Kidney (tissue), 14 donors: ENCODE results near the gene ZC3H10. TPM values are rescaled to one million over a fixed set of nuclear protein-coding genes. Genes with fewer than 3 reads are reported as not detected.
A peak's percentile ranks its signal among the peaks of the same experiment; 100 is the strongest.

ENCODE experiments used
- DNase-seq, 5 donors: peaks; one replicate each; pipeline ENCODE4 v3.0.0-alpha.2; 2013 to 2020
- FAIRE-seq: peaks from 2 replicates; lab custom pipeline; 2012; peaks lifted over from hg19 to GRCh38; lab: Jason Lieb, UNC
- H3K27ac ChIP-seq, 2 donors: one replicate each; pipeline ENCODE4 v1.7.0; 2013; ENCODE audit warnings: low read depth in 2 of 2, low read length in 2 of 2, inconsistent platforms in 1 of 2
- H3K27me3 ChIP-seq: one replicate; pipeline ENCODE4 v1.7.1; 2013; ENCODE audit warnings: low read length, inconsistent platforms; ENCODE audit not compliant: control insufficient read depth, insufficient read depth
- H3K36me3 ChIP-seq, 3 donors: one replicate each; pipeline versions ENCODE4 v1.7.0 to v1.7.1; 2013; ENCODE audit warnings: low read length in 3 of 3, control low read depth in 1 of 3, inconsistent platforms in 1 of 3; ENCODE audit not compliant: insufficient read depth in 3 of 3, control insufficient read depth in 2 of 3
- H3K4me1 ChIP-seq, 3 donors: one replicate each; pipeline versions ENCODE4 v1.7.0 to v1.7.1; 2013; ENCODE audit warnings: low read length in 3 of 3, inconsistent platforms in 1 of 3, low read depth in 1 of 3; ENCODE audit not compliant: control insufficient read depth in 2 of 3, insufficient read depth in 2 of 3
- H3K4me3 ChIP-seq, 3 donors: one replicate each; pipeline versions ENCODE4 v1.7.0 to v1.8.1; 2013; ENCODE audit warnings: low read length in 3 of 3, control low read depth in 1 of 3, inconsistent platforms in 1 of 3
- H3K9ac ChIP-seq, 3 donors: one replicate each; pipeline versions ENCODE4 v1.7.0 to v1.7.1; 2013; ENCODE audit warnings: low read length in 3 of 3, control low read depth in 1 of 3, inconsistent platforms in 1 of 3
- H3K9me3 ChIP-seq, 3 donors: one replicate each; pipeline versions ENCODE4 v1.7.0 to v1.7.1; 2013; ENCODE audit warnings: low read length in 3 of 3, control low read depth in 1 of 3, inconsistent platforms in 1 of 3; ENCODE audit not compliant: control insufficient read depth in 2 of 3, insufficient read depth in 1 of 3
- CTCF ChIP-seq: IDR thresholded peaks from 3 replicates; pipeline ENCODE4 v1.5.1; 2012; ENCODE audit warnings: mild to moderate bottlenecking, moderate library complexity, borderline replicate concordance; ENCODE audit not compliant: insufficient read depth; ENCODE audit errors: extremely low read depth
- intact Hi-C: fragments of 100-400 bp; cut with DNase I; formaldehyde crosslinking; loops from one replicate; pipeline ENCODE4 v1.11.1; 2022
- polyA plus RNA-seq: library from polyadenylated mRNA; stranded (reverse); fragments of 350-450 nt; fragmentation: Illumina TruSeq; extraction: RNeasy Lipid Tissue Mini Kit (QIAGEN cat#74804); gene quantifications from one replicate; pipeline ENCODE4 v1.2.3, GENCODE V29; 2014; ENCODE audit warnings: low read depth, low replicate concordance; ENCODE audit not compliant: insufficient read depth
- total RNA-seq: library from RNA; stranded (reverse); fragmentation: NEBNext Ultra II Directional; extraction: Animal tissue kit (Norgen Biotek cat#: 25700); gene quantifications from one replicate; pipeline ENCODE4 v1.2.1, GENCODE V29; 2021
- donor health status: control.
- donor health status: control.
- donor health status: control.
- donor health status: control.
- donor health status: control.
- donor health status: DM: yes; HTN: yes; CAD: no.
- donor health status: Normal renal cell carcinoma (clear cell type).

Gene ZC3H10
- total and polyA plus RNA-seq, 2 donors from 2014 or later = 2.4 to 8.6 TPM

GRCh38 chr12:56134897-56135296, 16.8 kb downstream of the ZC3H10 start:
- peaks cover 6 to 42% (median 38%) of the 10 kb centered on the region in 3 donors for H3K36me3 ChIP-seq
- no peak overlapping the region for H3K4me3 ChIP-seq
- no peak for FAIRE-seq
- H3K27ac ChIP-seq = no peak overlapping the region
- intact Hi-C loops = no loop called here
- H3K9me3 ChIP-seq = no peaks in the 10 kb centered on the region
- peaks cover 0 to 6% (median 0%) of the 10 kb centered on the region in 3 donors for H3K4me1 ChIP-seq
- no peaks in the 10 kb centered on the region for H3K27me3 ChIP-seq
- no peak for DNase-seq
- no peak overlapping the region for H3K9ac ChIP-seq
- TF ChIP-seq CTCF = no peak

DNA sequence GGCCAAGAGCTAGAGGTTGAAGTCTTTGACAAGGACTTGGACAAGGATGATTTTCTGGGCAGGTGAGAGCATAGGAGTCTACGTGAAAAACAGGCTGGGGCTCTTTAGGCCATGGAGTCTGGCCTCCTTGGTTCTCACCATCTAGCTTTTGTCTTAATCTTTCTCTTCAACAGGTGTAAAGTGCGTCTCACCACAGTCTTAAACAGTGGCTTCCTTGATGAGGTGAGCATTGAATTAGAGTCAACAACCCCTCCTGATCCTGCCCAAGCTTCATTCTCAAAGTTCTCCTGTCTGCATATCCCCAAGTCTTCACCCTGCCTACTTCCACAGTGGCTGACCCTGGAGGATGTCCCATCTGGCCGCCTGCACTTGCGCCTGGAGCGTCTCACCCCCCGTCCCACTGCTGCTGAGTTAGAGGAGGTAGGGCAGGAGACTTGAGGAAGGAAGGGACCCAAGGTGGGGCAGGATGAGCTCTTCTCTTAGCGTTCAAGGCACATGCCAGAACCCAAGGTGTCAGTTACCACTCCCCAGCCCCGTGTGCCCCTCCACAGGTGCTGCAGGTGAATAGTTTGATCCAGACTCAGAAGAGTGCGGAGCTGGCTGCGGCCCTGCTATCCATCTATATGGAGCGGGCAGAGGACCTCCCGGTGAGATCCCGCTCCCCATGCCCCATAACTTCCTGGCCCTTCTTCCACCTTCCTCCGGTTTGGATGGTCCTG, 19.9 kb downstream of the ZC3H10 start:
- Histone ChIP-seq H3K9ac (no peak overlapping the region), H3K4me1 (no peaks in the 10 kb centered on the region), H3K4me3 (no peak overlapping the region), H3K27ac (no peak overlapping the region), H3K27me3 (no peaks in the 10 kb centered on the region), H3K9me3 (no peaks in the 10 kb centered on the region), H3K36me3 (peaks cover 6 to 42% (median 28%) of the 10 kb centered on the region in 3 donors)
- intact Hi-C loops = no loop called here
- FAIRE-seq = no peak
- TF ChIP-seq CTCF = no peak
- DNase-seq = peak in 1 of 5 donors; percentile 52

DNA sequence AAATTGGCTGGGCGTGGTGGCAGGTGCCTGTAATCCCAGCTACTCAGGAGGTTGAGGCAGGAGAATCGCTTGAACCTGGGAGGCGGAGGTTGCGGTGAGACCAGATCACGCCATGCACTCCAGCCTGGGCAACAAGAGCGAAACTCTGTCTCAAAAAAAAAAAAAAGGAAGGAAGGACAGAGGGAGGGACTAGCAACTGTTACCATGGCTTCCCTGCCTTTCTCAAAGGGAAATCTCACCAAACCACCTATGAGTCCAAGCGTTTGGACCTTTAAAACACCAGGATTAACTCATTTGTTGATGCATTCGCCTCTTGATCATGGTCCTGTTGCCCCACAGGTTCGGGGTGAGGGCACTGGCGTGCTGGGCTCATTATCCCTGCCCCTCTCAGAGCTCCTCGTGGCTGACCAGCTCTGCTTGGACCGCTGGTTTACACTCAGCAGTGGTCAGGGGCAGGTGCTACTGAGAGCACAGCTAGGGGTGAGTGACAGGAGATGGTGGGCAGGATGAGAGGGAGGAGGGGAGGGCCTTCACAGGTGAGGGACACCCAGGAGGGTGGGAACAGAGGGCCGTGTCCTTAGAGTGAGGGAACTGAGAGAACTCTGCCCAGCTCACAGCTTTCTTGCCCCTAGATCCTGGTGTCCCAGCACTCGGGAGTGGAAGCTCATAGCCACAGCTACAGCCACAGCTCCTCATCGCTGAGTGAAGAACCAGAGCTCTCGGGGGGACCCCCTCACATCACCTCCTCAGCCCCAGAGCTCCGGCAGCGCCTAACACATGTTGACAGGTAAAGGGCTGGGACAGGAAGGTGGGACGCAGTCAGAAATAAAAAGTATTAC, 24.1 kb downstream of the ZC3H10 start:
- peaks cover 0 to 7% (median 2%) of the 10 kb centered on the region in 3 donors for H3K4me1 ChIP-seq
- no peaks in the 10 kb centered on the region for H3K9me3 ChIP-seq
- H3K9ac ChIP-seq = no peak overlapping the region
- H3K27me3 ChIP-seq = no peaks in the 10 kb centered on the region
- H3K36me3 ChIP-seq = peaks cover 4 to 31% (median 30%) of the 10 kb centered on the region in 3 donors
- H3K27ac ChIP-seq = no peak overlapping the region
- TF ChIP-seq CTCF = no peak
- peak in 1 of 5 donors; percentile 44 for DNase-seq
- intact Hi-C loops = no loop called here
- H3K4me3 ChIP-seq = no peak overlapping the region
- no peak for FAIRE-seq
